ENCODE data around the gene CCDC182.

CCDC182 gene

DNA sequence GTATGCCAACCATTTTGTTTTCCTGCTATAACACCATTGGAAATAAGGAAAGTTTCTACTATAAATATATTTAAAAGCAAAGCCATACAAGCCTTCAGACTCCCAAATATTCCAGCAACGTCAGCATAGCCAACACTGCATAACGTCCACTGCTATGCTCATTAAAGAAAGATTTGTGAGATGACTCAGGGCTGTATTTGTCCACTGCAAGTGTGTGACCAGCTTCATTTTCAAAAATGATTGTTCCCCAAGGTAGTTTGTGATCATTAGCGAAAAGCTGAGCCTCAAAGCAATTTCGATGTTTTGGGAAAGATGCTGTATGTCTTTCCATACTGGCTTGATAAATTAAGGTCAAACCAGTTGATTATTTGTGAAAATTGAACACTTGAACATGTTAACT, 14.9 kb upstream of the CCDC182 start:
- no peak overlapping the region for H3K9ac ChIP-seq
- H3K4me1 ChIP-seq: peaks cover 13% of the 10 kb centered on the region
- H3K36me3 ChIP-seq: no peaks in the 10 kb centered on the region
- no peak overlapping the region for H3K4me3 ChIP-seq
- no peaks in the 10 kb centered on the region for H3K27me3 ChIP-seq
- H3K9me3 ChIP-seq: no peaks in the 10 kb centered on the region
- H3K27ac ChIP-seq: no peak overlapping the region
- H3K4me2 ChIP-seq: no peak overlapping the region
- H4K20me1 ChIP-seq: no peaks in the 10 kb centered on the region
- TF ChIP-seq Cebpa-rat (IDR thresholded peaks at IDR 0.05): no peak

DNA sequence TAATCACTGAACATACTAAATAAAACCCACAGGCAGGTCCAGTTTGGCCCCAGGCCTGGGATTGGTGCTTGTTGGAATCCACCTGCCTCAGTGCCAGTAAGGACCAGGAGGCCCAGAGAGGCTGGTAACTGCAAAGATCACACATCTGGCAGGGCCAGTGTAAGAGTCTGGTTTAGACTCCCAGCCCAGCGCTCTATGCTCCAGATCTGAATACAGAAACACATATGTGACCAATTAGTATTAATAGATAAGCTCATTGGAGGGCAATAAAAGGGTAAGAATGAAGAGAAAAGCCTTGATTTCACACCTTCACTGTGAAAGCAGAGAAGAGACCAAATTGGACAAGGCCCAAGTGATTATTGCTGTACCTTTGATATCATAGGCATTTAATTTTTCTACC, 13.6 kb upstream of the CCDC182 start:
- no peaks in the 10 kb centered on the region for H3K27me3 ChIP-seq
- TF ChIP-seq Cebpa-rat (IDR thresholded peaks at IDR 0.05): no peak
- H3K9me3 ChIP-seq: no peaks in the 10 kb centered on the region
- H3K36me3 ChIP-seq: no peaks in the 10 kb centered on the region
- no peak overlapping the region for H3K4me3 ChIP-seq
- no peak overlapping the region for H3K9ac ChIP-seq
- H3K4me1 ChIP-seq: peaks cover 13% of the 10 kb centered on the region
- H3K27ac ChIP-seq: no peak overlapping the region
- no peaks in the 10 kb centered on the region for H4K20me1 ChIP-seq
- no peak overlapping the region for H3K4me2 ChIP-seq

DNA sequence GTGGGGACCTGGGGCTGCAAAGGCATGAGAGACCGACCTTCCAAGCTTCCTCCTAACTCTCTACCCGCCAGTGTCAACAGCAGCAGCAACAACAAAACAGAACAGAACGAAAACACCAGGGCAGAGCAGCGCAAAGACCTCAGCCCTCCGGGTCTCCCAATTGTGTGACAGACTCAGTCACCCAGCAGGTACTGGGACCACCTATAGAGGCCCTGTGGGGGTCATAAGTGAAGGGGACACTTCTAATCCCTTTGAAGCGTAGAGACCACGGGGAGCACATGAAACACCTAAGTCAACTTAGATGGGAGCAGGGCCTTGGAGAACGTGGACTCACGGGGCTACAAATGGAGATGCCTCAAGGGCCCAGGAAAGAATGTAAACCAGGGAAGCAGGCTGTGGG, 12.6 kb upstream of the CCDC182 start:
- Histone ChIP-seq H3K9me3 (no peaks in the 10 kb centered on the region), H3K36me3 (no peaks in the 10 kb centered on the region), H3K27ac (no peak overlapping the region), H4K20me1 (no peaks in the 10 kb centered on the region), H3K9ac (no peak overlapping the region), H3K4me3 (no peak overlapping the region), H3K27me3 (no peaks in the 10 kb centered on the region), H3K4me1 (peaks cover 7% of the 10 kb centered on the region), H3K4me2 (no peak overlapping the region)
- TF ChIP-seq Cebpa-rat (IDR thresholded peaks at IDR 0.05): no peak

DNA sequence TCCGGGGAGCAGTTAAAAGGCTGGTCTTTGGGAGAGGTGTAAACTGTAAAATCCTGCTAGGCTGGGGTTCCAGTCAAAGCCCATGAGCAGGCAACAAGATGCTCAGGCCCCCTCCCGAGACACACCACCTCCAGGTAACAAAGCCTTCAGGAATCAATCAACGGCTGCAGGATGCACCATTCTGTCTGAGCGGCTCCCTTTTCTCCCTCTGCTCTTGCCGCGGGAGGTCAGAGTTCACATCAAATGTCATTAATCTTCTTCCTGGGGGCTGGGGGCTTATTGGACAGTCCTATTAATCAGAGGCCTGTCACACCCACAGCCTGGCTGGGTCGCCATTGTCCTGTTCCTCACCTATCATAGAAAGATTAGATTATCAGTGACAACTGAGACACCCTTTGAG, 11.9 kb upstream of the CCDC182 start:
- Histone ChIP-seq H3K9me3 (no peaks in the 10 kb centered on the region), H3K9ac (no peak overlapping the region), H3K4me1 (peaks cover 11% of the 10 kb centered on the region), H3K27me3 (no peaks in the 10 kb centered on the region), H3K36me3 (no peaks in the 10 kb centered on the region), H3K27ac (no peak overlapping the region), H4K20me1 (no peaks in the 10 kb centered on the region), H3K4me3 (no peak overlapping the region), H3K4me2 (no peak overlapping the region)
- no peak for TF ChIP-seq Cebpa-rat (IDR thresholded peaks at IDR 0.05)

DNA sequence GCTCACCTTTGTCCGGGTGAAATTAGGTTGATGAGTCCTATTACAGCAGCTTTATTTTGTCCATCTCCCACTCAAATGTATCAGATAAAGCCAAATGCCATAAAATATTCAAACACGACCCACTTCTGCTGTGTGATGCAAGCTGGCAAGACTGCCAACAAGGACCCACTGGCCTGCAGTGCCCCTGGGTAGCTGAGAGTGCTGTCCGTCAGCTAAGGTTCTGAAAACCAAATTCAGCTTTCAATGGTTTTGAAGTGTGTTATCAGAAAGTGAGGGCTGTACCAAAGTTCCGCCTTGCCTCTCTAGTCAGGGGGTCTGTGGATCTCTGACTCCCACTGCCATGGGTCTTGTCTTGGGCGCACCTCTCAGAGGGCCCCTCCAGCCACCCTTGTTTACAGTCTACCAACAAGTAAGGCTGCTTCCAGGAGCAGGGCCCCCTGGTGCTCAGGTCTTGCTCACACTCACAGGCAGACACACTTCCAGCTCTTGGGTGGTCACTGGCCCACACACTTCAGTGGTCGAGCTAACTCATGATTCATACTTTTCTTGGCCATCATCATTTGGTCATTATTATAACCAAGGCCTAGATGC, 10.5 kb upstream of the CCDC182 start:
- Histone ChIP-seq H3K27me3 (no peaks in the 10 kb centered on the region), H3K4me3 (no peak overlapping the region), H3K27ac (no peak overlapping the region), H4K20me1 (no peaks in the 10 kb centered on the region), H3K36me3 (no peaks in the 10 kb centered on the region), H3K9me3 (no peaks in the 10 kb centered on the region), H3K4me2 (no peak overlapping the region), H3K4me1 (peaks cover 22% of the 10 kb centered on the region), H3K9ac (no peak overlapping the region)
- no peak for TF ChIP-seq Cebpa-rat (IDR thresholded peaks at IDR 0.05)

DNA sequence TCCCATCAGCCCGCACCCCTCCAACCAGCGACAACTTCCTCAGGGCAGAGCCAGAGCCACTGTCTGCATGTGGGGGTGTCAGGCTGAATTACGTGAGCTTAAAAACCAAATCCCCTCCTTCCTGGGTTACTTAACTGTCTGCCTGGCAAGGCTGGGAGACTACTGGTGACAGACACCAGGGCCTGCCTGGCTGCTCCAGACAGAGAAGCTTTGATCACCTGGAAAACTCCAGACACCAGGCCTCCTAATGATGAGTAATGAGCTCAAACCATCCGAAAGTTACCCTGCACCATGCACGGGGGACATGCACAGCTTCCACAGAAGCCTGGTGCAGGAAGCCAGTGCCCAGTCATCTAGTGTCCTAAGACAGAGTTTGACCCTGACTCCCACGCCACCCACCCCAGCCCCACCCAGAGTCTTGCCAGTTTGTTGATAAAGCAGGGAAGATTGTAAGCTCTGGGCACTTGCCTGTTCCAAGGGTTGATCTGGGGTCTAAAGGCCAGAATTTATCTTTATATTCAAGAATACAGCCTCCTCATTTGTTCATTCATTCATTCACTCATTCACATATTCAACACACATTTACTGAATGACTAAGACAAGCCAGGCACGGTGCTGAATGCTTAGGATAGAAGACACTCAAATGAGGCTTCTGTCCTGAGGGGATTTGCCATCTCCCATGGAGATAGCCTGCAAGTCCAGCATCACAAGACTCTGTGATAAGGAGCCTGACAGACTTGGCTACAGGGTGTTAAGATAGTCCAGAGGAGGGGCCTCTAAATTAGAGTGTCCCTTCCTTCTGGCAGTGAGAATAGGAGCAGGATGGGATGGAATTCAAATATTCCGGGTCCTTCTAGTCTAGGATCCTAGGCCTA, 7.2 kb upstream of the CCDC182 start:
- no peak overlapping the region for H3K4me3 ChIP-seq
- H3K36me3 ChIP-seq: no peaks in the 10 kb centered on the region
- peak overlapping the region; percentile 88; the same call in 1 of the 2 replicates for H3K27ac ChIP-seq
- H3K9ac ChIP-seq: 0 out of 2 replicates have a peak overlapping the region, but pooled peaks have one; percentile 20
- H4K20me1 ChIP-seq: no peaks in the 10 kb centered on the region
- H3K4me1 ChIP-seq: peaks cover 55% of the 10 kb centered on the region
- H3K9me3 ChIP-seq: no peaks in the 10 kb centered on the region
- peak overlapping the region; percentile 82 for H3K4me2 ChIP-seq
- no peak for TF ChIP-seq Cebpa-rat (IDR thresholded peaks at IDR 0.05)
- no peaks in the 10 kb centered on the region for H3K27me3 ChIP-seq

DNA sequence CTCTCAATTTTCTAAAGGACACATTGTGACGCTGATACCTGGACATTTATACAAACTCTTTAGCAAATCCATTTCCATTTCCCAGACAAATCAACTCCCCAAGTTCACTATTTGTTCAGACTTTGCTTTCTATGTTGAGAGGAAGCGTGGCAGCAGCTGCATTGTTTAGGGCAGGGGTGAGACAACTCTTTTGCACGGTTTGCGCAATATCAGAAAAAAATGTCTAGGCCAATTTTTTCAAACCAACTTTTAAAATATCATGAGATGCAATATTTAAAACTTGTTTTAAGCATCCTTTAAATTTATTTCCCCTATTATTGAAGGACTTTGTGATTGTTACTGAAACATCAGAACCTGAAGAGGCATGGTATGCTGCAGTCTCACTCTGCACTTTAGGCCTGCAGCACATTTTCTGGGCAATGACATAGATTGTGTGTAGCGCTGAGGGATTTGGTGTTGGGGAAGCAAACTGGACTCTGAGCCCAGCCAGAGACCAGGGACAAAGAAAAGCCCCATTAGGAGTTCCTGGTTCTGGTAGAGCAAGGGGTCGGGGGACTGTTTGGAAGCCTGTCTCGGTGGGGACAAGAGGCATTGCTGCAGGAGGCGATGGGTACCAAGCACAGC, 6.4 kb upstream of the CCDC182 start:
- peak overlapping the region; percentile 82 for H3K4me2 ChIP-seq
- H3K27me3 ChIP-seq: no peaks in the 10 kb centered on the region
- H3K4me1 ChIP-seq: peaks cover 63% of the 10 kb centered on the region
- peak overlapping the region; percentile 73 for H3K9ac ChIP-seq
- peak overlapping the region; percentile 88 for H3K27ac ChIP-seq
- no peaks in the 10 kb centered on the region for H3K36me3 ChIP-seq
- TF ChIP-seq Cebpa-rat (IDR thresholded peaks at IDR 0.05): peak; percentile 81
- H4K20me1 ChIP-seq: no peaks in the 10 kb centered on the region
- H3K4me3 ChIP-seq: no peak overlapping the region
- no peaks in the 10 kb centered on the region for H3K9me3 ChIP-seq

DNA sequence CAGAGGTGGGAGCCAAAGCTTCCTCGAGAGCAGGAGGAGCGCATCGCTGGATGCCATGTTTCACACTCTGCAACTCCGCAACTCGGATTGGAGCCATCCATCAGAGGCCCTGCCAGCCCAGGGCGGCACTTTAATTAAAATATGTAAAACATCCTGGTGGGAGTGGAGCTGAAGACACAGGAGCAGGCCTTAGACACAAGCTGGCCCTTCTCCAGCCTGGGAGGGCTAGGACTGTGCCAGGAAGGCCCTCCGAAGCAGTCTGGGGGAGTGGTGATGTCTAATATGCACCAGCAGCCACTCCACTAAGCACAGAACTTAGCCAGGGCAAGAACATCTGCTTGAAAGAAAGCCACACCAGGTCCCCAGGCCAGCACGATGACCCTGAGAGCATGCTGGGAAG, 5.8 kb upstream of the CCDC182 start:
- peak overlapping the region; percentile 60; the same call in 1 of the 2 replicates for H3K4me3 ChIP-seq
- peak overlapping the region; percentile 88 for H3K27ac ChIP-seq
- H3K4me2 ChIP-seq: peak overlapping the region; percentile 82

DNA sequence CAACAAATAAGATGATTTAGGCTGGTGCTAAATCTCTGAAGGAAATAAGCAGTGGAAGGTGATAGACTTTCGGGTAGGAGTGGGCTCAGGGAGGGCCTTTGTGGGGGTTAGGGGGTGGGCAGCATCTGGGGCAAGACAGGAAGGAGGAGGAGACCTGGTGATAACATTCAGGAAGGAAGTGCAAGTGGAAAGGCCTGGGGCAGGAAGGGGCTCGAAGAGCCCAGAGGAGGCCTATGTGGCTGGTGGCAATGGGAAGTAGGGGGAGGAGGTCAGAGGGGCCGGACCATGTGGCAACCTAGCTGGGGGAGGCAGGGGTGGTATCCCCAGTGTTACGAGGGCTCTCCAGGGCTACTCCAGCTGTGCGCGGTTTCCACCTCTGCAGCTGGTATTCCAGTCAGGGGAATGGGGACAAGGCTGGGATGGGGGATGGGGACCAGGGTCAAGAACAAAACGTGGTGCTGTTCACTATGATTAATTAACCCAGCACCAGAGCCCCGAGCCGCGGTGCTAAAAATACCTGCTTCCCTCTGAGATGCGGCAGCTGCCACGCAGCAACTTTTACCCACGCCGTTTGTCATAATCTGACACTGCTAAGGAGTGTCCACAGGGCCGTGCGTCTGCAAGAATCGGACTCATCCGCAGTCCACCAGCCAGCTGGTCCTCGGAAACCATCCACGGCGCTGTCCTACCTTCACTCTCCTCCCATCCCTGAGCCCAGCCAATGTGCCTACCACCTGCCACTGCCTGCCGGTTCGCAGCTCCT, 5.2 kb upstream of the CCDC182 start:
- Histone ChIP-seq H4K20me1 (no peaks in the 10 kb centered on the region), H3K36me3 (no peaks in the 10 kb centered on the region), H3K27me3 (no peaks in the 10 kb centered on the region), H3K4me2 (peak overlapping the region; percentile 82), H3K9me3 (no peaks in the 10 kb centered on the region), H3K9ac (peak overlapping the region; percentile 73), H3K4me3 (peak overlapping the region; percentile 60), H3K27ac (peak overlapping the region; percentile 88), H3K4me1 (peaks cover 74% of the 10 kb centered on the region)
- no peak for TF ChIP-seq Cebpa-rat (IDR thresholded peaks at IDR 0.05)

More for the DNA sequence above, 5.8 kb upstream of the CCDC182 start:
- Histone ChIP-seq H3K4me1 (peaks cover 68% of the 10 kb centered on the region), H3K36me3 (no peaks in the 10 kb centered on the region), H3K9me3 (no peaks in the 10 kb centered on the region), H3K9ac (peak overlapping the region; percentile 73), H3K27me3 (no peaks in the 10 kb centered on the region), H4K20me1 (no peaks in the 10 kb centered on the region)
- TF ChIP-seq Cebpa-rat (IDR thresholded peaks at IDR 0.05): no peak
